Activated gamma-delta T cell treated with Interleukin-2 at 50 U/mL for 16 hours (primary cell): ENCODE results near the gene SYNJ2.

Source experiments
- DNase-seq: peaks from one replicate; pipeline ENCODE4 v3.0.0-alpha.2; 2020

The SYNJ2 gene

GRCh38 chr6:158044525-158044888 is 62.8 kb downstream of the SYNJ2 start:
- no peak for DNase-seq

DNA sequence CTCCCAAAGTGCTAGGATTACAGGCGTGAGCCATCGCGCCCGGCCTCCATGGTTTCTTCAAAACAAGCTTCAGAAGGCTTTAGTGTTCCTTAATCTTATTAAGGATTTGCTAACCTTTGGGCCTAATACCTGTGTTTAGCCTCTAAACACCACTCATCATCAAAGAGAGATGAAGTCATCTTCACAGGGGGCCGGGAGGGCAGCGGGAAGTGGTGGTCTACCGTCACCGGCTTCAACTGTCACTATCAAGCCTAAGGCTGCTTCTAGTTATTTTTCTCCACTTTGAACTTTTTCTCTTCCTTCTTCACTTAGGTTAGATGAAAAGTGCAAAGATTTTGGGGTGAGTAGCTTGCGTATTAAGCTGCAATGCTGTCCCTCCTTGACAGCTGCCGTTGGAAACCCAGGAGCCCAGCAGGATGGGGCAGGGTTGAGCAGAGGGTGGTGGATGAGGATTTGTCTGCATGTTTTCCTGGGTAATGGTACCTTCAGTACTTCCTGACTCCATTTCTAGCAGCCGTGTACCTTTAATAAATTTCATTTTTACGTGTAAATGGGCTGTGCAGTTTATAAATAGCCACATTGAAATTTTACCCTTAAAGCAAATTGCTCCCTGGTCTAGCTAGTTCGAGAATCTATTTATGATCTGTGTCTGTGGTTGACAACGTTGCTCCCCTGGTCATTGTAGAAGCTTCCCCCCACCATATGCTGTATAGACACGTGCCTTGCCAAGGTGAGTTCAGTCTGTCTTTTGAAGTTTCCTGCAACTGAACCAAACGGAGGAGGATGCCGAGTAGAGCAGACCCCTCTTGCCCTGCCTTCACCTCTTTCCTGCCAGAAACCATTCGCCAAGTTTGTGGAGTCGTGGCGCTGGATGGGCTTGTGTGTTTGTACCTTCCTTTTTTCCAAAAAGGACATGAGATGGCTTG is 64.8 kb downstream of the SYNJ2 start:
- peak; percentile 28 for DNase-seq

GRCh38 chr6:158047127-158047518 is 65.5 kb downstream of the SYNJ2 start:
- DNase-seq = peak; percentile 51

DNA sequence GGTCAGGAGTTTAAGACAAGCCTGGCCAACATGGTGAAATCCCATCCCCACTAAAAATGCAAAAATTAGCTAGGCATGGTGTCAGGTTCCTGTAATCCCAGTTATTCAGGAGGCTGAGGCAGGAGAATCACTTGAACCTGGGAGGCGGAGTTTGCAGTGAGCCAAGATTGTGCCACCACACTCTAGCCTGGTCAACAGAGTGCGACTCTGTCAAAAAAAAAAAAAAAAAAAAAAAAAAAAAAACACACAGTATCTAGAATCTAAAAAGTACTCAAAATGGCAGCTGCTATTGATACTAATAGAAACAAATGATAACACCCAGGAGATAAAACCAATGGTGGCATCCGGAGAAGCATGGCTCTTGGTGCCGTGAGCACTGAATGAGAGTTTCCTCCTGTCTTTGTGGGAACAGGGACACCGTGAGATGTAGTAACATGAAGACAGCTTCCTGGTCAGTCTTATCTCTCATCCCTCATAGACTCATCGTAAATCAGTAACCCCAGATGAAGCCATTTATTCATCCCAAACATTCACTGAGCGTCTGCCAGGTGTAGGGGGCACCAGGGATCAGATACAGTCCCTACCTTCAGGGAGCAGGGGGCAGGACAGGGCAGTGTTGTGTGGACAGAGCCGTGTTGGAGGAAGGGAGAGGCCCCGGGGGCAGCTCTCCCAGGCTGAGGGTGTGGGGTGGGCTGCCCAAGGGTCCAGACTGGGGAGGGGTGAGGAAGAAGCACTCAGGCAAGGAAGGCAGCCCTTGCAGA is 66.1 kb downstream of the SYNJ2 start:
- DNase-seq = no peak

DNA sequence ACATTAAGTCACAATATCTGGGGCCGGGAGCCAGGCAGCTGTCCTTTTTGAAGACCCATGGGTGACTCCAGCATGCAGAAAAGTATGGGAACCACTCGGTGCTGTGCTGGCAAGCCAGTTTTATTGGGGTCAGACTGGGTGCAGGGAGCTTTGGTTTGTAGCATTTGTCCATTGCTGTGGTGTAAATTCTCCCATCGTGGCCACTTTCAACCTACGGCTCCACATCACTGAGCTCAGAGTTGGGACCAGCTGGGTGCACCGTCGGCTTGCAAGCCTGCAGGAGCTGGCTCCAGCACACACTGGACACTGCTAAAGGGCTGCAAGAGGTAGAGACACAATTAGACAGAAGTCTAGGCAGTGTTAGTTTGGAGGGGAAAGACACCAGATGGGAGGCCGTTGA is 66.9 kb downstream of the SYNJ2 start:
- no peak for DNase-seq

- DNase-seq = no peak
Measured at GRCh38 chr6:158049055-158050028, 67.7 kb downstream of the SYNJ2 start.

DNA sequence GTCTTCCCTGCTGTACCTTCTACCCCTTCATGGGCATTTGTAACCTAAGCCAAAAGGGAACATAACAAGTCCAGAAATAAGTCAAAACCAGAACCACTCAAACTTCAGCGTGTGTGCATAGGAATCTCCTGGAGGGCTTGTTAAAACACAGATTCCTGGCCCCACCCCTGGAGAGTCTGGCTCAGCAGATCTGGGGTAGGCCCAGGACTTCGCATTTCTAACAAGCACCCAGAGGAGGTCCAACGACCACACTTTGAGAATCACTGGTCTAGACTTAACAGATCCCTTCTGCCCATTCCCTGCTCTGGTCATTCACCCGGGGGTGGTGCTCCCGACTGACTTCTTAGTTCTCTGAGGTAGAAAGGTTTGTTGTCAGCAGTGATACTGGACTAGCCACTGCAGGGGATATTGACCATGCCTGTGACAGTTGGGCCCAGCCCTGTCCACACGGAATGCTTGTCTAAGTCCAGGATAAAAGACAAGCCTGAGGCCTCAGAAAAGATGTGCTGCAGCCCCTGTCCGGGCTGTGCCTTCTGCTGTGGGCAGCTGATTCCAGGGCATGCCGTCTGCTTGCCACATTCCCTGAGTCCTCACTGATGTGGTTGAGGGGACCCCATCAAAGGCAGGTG is 68.6 kb downstream of the SYNJ2 start:
- DNase-seq = no peak

DNA sequence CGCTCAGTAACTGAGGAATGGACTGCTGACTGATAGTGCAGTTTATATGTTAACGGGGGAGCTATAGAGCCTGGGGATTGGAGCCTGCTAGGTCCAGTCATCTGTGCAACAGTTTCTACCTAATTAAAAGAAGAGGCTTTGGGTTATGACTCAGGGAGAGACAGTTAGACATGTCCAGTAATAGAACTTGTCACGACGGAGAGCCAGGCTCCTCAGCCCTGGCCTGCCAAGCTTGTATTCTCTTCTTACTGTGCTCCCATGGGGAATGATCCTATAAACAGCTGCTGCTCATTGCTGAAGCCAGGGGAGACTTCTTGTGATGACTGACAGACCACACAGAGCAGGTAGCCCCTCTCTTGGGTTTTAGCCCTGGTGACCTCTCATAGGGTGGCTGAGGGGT is 69.3 kb downstream of the SYNJ2 start:
- DNase-seq = no peak

DNA sequence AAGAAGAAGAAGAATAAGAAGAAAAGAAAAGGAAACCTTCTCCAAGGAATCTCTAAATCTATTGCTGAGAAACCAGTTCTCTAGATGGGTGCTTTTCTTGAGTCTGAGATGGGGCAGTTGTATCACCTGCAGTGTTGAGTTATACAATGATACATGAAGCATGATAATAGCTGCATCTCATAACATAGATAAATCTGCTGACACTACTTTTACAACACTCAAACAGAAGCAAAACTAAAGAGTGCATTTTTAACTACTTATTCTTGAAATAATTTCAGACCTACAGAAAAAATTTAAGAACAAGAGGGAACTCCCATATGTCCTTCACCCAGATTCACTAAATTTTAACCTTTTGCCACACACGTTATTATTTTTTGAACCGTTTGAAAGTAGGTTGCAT is 70.3 kb downstream of the SYNJ2 start:
- no peak for DNase-seq

DNA sequence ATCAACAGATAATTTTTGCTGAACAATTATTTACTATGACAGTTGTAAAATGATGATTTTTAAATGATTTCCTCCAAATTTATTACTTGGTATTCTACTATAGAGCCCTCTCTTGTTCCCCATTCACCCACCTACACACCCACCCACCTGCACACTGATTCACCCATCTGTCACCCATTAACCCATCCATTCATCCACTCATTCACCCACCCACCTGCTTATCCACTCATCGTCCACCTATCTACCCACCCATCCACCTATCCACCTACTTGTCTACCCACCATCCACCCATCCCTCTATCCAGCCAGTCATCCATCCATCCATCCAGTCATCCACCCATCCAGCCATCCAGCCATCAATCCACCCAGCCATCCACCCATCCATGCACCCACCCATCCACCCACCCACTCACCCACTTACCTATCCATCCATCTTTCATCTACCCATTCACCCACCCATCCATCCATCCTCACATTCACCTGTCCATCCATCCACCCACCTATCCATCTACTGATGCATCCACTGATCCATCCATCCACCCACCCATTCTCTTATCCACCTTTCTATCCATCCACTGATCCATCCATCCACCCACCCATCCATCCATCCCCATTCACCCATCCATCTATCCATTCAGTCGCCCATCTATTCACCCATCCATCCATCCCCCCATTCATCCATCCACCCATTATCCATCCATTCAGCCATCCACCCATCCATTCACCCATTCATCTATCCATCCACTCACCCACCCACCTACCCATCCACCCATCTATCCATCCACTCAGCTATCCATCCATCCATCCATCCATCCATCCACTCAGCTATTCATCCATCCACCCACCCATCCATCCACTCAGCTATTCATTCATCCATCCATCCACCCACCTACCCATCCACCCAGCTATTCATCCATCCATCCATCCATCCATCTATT is 72.0 kb downstream of the SYNJ2 start:
- DNase-seq = no peak

DNA sequence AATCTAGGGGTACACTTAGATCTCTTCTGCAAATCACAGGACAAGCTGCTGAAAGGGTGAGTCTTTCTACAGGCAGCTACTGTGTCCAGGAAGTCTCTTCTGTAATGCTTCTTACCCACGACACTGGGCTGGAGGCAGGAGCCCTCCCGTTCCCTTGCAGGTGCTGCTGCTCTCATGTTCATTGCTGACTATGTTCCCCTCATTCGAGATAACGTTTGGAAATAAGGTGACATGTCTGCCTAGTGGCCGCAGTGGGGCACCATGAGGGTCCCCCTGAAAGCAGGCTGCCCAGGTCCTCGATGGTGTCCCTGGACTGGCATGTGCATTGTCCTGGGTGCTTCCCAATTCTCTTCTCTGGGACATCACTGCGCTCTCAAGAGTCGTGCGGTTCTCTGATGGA is 74.7 kb downstream of the SYNJ2 start:
- no peak for DNase-seq

- no peak for DNase-seq
Measured at GRCh38 chr6:158056804-158057203, 75.1 kb downstream of the SYNJ2 start.

DNA sequence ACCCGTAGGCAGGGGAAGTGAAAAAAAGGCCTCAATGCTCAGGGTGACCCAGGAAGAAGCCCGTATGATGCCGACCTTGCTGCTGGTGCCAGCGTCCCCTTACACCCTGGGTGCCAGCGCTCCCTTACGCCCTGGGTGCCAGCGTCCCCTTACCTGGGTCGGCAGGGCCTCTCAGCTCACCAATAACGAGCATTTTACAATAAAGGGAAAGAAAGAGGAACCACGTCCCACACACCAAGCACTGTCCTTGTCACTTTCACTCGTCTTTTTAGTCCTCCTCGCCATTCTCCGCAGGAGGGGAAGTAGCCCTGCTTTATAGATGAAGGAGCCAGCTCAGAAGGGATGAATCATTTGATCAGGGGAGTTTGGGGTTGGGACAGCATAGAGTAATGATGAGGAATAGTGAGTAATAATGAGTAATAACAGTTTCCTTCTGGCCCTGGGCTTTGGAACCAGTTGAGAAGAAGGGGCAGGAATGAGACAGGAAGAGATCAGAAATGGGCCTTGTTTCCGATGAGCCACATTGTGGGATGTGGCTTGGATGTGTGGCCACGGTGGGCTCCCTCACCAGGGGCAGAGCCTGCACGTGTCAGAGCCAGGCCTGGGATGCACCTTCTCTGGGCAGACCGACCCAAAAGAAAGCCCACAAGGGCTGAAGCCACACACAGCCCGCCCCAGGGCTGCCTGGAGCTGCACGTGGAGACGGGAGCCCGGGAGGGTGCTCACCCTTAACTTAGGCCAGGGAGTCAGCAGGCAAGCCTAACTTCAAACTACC is 75.7 kb downstream of the SYNJ2 start:
- no peak for DNase-seq

GRCh38 chr6:158058171-158058651 is 76.5 kb downstream of the SYNJ2 start:
- no peak for DNase-seq

DNA sequence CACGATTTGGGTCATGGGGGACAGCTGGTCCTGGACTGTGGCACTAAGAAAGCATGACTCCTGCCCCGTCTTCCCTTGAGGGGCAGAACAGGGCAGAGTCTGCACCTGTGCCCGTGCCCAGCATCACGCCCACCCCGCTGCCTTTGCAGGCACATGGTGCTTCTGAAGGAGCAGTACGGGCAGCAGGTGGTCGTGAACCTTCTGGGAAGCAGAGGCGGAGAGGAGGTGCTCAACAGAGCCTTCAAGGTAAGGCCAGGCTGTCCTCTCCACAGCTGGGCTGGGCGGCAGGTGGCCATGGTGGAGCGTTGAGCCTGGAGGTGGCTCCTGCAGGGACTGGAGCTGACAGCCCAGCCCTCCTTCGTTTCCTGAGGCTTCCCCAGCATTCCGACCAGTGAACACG is 77.4 kb downstream of the SYNJ2 start:
- DNase-seq = no peak

DNA sequence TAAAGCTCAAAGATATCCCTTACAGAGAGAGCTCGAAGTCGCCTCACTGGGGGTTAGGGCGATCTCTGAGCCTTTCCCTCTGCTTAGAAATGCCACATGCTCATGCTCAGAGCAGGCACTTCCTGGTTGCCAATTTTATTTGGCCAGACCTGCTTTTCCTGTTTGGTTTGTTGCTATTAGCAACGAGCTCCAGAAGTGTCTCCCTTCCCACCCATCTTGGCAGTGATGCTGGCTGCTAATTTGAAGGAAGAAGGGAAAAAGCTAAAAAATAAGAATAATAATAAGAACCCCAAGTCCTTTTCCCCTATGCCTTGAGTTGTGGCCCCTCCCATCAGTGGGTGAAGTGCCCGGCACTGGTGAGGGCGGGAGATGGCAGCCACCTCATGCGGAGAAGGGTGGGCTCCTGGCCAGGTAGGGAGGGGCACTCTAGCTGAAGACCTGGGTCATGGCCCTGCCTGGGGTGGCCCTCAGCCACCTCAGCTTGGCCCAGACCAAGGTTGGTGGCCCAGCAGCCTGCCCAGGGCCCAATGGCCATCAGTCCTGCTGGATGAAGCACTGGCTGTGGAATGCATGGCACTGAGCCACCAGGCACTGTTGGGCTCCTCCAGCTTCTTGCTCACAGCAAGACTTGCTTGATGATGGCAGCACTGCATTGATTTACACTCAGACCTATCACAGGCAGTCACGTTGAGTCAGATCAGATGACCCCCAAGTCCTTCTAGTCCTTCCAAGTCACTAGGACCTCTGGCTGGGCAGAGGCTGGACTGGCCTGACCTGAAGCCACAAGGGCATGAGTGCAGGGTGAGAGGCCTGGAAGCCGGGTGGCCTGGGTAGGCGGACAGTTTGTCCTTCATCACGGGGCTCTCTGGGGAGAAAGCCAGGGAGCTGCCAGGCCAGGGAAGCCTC is 79.0 kb downstream of the SYNJ2 start:
- DNase-seq = no peak

- no peak for DNase-seq
Measured at GRCh38 chr6:158061361-158061708, 79.7 kb downstream of the SYNJ2 start.

DNA sequence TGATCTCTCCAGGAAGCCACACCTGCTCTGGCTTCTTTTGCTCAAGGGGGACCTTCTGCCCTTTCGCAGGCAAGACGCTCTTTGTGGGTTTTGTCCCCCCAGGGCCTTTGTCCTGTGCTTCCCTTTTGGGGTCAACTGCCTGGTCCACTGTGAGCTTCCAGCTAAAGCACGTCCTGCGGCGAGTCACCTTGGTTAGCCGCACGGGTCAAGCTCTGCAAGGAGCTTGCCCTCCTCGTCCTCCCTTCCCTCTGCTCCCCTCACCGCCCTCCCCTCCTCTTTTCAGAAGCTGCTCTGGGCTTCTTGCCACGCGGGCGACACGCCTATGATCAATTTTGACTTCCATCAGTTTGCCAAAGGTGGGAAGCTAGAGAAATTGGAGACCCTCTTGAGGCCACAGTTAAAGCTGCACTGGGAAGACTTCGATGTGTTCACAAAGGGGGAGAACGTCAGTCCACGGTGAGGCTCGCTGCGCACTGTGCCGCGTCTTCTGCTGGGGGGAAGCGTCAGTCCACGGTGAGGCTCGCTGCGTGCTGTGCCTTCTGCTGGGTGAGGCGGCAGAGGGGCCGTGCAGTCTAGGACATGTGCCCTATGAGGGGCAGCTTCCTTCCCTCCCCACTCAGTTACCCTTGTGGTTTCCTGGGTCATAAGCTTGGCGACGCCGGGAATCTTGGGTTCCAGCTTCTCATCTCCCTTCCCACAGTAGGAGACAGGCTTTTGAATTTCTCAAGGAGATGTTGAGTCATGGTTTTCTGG is 80.2 kb downstream of the SYNJ2 start:
- no peak for DNase-seq

- DNase-seq = no peak
Measured at GRCh38 chr6:158063736-158064135, 82.1 kb downstream of the SYNJ2 start.
